NB4 (cell line): ENCODE measurements around the gene RPL22.
A peak's percentile ranks its signal among the peaks of the same experiment; 100 is the strongest.

ENCODE experiments used
- DNase-seq: peaks from one replicate; pipeline ENCODE4 v3.0.0; 2010; ENCODE audit warnings: low read depth
- H3K4me3 ChIP-seq: one replicate; pipeline ENCODE4 v1.5.1; 2011; ENCODE audit warnings: mild to moderate bottlenecking, low read depth, low read length, moderate library complexity
- CTCF ChIP-seq: IDR thresholded peaks from one replicate; pipeline ENCODE4 v1.5.1; 2012; ENCODE audit warnings: low read depth, low read length
- MAX ChIP-seq: IDR thresholded peaks from 2 replicates; pipeline ENCODE4 v1.6.1; 2011; ENCODE audit warnings: low read depth, low read length
- MYC ChIP-seq: IDR thresholded peaks from 2 replicates; pipeline ENCODE4 v1.6.1; 2011; ENCODE audit warnings: low read depth, low read length
- POLR2A ChIP-seq: IDR thresholded peaks from 2 replicates; pipeline ENCODE4 v1.6.1; 2011; ENCODE audit warnings: mild to moderate bottlenecking; ENCODE audit not compliant: insufficient read length; ENCODE audit errors: extremely low read depth

Gene RPL22

GRCh38 chr1:6199298-6200187 is at the start of gene RPL22:
RPL22 (minus strand) TSS chr1:6199595; CDS start chr1:6199573, 22 bp downstream.
- peak; percentile 97 for TF ChIP-seq MYC
- TF ChIP-seq POLR2A: peak; percentile 86
- TF ChIP-seq MAX: peak; percentile 92
- no peak for TF ChIP-seq CTCF
- peak; percentile 99 for DNase-seq
- H3K4me3 ChIP-seq: peak within 1 kb of the TSS; percentile 100

- TF ChIP-seq CTCF (no peak), MYC (no peak), POLR2A (no peak), MAX (no peak)
- DNase-seq: no peak
- H3K4me3 ChIP-seq: no peak overlapping the region
Observed at GRCh38 chr1:6248161-6248776, 48.9 kb upstream of the RPL22 start.

- TF ChIP-seq POLR2A (no peak), CTCF (no peak), MAX (no peak), MYC (no peak)
- no peak overlapping the region for H3K4me3 ChIP-seq
- no peak for DNase-seq
Observed at GRCh38 chr1:6247651-6248050, 48.3 kb upstream of the RPL22 start.

GRCh38 chr1:6246497-6247467 is 47.4 kb upstream of the RPL22 start:
- DNase-seq: peak; percentile 88
- H3K4me3 ChIP-seq: no peak overlapping the region
- TF ChIP-seq CTCF: peak; percentile 72
- TF ChIP-seq POLR2A: no peak
- 0 out of 2 replicates have a peak, but pooled peaks have one; percentile 24 for TF ChIP-seq MAX

GRCh38 chr1:6245869-6246496 is 46.6 kb upstream of the RPL22 start:
- no peak for TF ChIP-seq POLR2A
- no peak for TF ChIP-seq CTCF
- no peak for TF ChIP-seq MYC
- no peak for TF ChIP-seq MAX
- no peak for DNase-seq
- no peak overlapping the region for H3K4me3 ChIP-seq
